Neural cell (in vitro differentiated cells): Measurements from ENCODE around the gene PLAAT5. TPM values are rescaled to one million over a fixed set of nuclear protein-coding genes. Genes with fewer than 3 reads are reported as not detected.

Source experiments
- polyA plus RNA-seq: library from polyadenylated mRNA; depleted of rRNA; stranded (reverse); fragments of >200 nt; gene quantifications from 2 replicates; pipeline ENCODE4 v1.2.3, GENCODE V29; 2014

PLAAT5 gene
- polyA plus RNA-seq, 1 donor from 2014 or later: 0.14 TPM

Other genes starting within 250 kb of the PLAAT5 start
- gene SLC22A25, start 247.6 kb downstream of the PLAAT5 start, polyA plus RNA-seq: not detected in 2 replicates
- gene SLC22A9, start 121.4 kb downstream of the PLAAT5 start, polyA plus RNA-seq: not detected in 2 replicates
- gene LGALS12, start 14.9 kb upstream of the PLAAT5 start, polyA plus RNA-seq: not detected in 2 replicates
- not detected in 2 replicates for gene PLAAT4, start 45.6 kb upstream of the PLAAT5 start, polyA plus RNA-seq
- not detected in 2 replicates for gene PLAAT2, start 72.2 kb upstream of the PLAAT5 start, polyA plus RNA-seq
- gene PLAAT3, start 123.3 kb upstream of the PLAAT5 start, polyA plus RNA-seq: not detected in 2 replicates
- gene ATL3, start 180.2 kb upstream of the PLAAT5 start, polyA plus RNA-seq: 2.4 and 4.0 TPM in 2 replicates
- gene RTN3, start 190.3 kb upstream of the PLAAT5 start, polyA plus RNA-seq: 270 and 283 TPM in 2 replicates